Natural killer cell (primary cell): ENCODE data around the gene GNG8. TPM values are rescaled to one million over a fixed set of nuclear protein-coding genes. Genes with fewer than 3 reads are reported as not detected.

Experiments used
- ATAC-seq, 3 donors: fragments of 150-1000 bp in 2 of 3; fragments of 200-7000 bp in 1 of 3; cut with Tn5 transposase; 1 replicate in 1 of 3; 2 replicates in 2 of 3; pipeline ENCODE4 v1.10.0; 2021; ENCODE audit warnings: mild to moderate bottlenecking in 2 of 3, moderate library complexity in 2 of 3
- DNase-seq, 2 donors: peaks; one replicate each; pipeline versions ENCODE4 v3.0.0 to v3.0.0-alpha.2; 2013 to 2021; ENCODE audit warnings: mixed read lengths in 1 of 2
- H3K27ac ChIP-seq: one replicate; pipeline ENCODE4 v1.5.1; 2013; ENCODE audit warnings: mild to moderate bottlenecking, low read length
- H3K27me3 ChIP-seq: one replicate; pipeline ENCODE4 v1.6.1; 2013; ENCODE audit warnings: low read length; ENCODE audit not compliant: control insufficient read depth, insufficient read depth
- H3K36me3 ChIP-seq: one replicate; pipeline ENCODE4 v1.6.1; 2013; ENCODE audit warnings: low read length; ENCODE audit not compliant: control insufficient read depth, insufficient read depth
- H3K4me1 ChIP-seq: one replicate; pipeline ENCODE4 v1.6.1; 2013; ENCODE audit warnings: low read length; ENCODE audit not compliant: control insufficient read depth, insufficient read depth
- H3K4me3 ChIP-seq: one replicate; pipeline ENCODE4 v1.5.1; 2013; ENCODE audit warnings: low read length
- H3K9me3 ChIP-seq: one replicate; pipeline ENCODE4 v1.6.1; 2013; ENCODE audit warnings: low read length; ENCODE audit not compliant: control insufficient read depth, insufficient read depth
- H3K27ac Mint-ChIP-seq, 2 donors: one replicate each; pipeline ENCODE4 v1.8.0; 2022; ENCODE audit warnings: mild to moderate bottlenecking in 2 of 2, mixed read lengths in 2 of 2, moderate library complexity in 1 of 2
- H3K27me3 Mint-ChIP-seq, 2 donors: one replicate each; pipeline ENCODE4 v1.8.0; 2022; ENCODE audit warnings: low read depth in 2 of 2, mixed read lengths in 2 of 2
- H3K36me3 Mint-ChIP-seq: one replicate; pipeline ENCODE4 v1.8.0; 2022; ENCODE audit warnings: mixed read lengths
- H3K4me1 Mint-ChIP-seq, 2 donors: one replicate each; pipeline ENCODE4 v1.8.0; 2022; ENCODE audit warnings: mixed read lengths in 2 of 2
- H3K4me3 Mint-ChIP-seq: one replicate; pipeline ENCODE4 v1.8.0; 2022; ENCODE audit warnings: mild to moderate bottlenecking, moderate library complexity, mixed read lengths
- H3K9me3 Mint-ChIP-seq, 2 donors: one replicate each; pipeline ENCODE4 v1.8.0; 2022; ENCODE audit warnings: mixed read lengths in 2 of 2
- WGBS: methylation state at CpG from one replicate; pipeline ENCODE4 v1.1.7; 2013; ENCODE audit warnings: missing lambda C conversion rate; ENCODE audit not compliant: insufficient coverage; 5-methylcytosine and 5-hydroxymethylcytosine counted together
- intact Hi-C: fragments of 100-400 bp; cut with micrococcal nuclease; formaldehyde crosslinking; loops from one replicate; pipeline ENCODE4 v1.14.2; 2022
- total RNA-seq, 4 donors: library from RNA; stranded (reverse); fragments of 120-200 nt in 1 of 4; gene quantifications; one replicate each; pipeline versions ENCODE4 v1.2.3 to v1.2.4, GENCODE V29; 2013 to 2022
- TF ChIP-seq, protein P1 (sequence below): fragments of 200-600 bp; IDR thresholded peaks from one replicate; pipeline ENCODE4 v1.8.0; 2022; ENCODE audit warnings: antibody characterized with exemption

The GNG8 gene
- total RNA-seq, 3 donors from 2014 or later (not counting 1 experiment from before 2014, with no cell fraction given) = not detected

- no peaks in the 10 kb centered on the region for H3K9me3 ChIP-seq
- no peak for DNase-seq
- TF ChIP-seq, protein P1, sequence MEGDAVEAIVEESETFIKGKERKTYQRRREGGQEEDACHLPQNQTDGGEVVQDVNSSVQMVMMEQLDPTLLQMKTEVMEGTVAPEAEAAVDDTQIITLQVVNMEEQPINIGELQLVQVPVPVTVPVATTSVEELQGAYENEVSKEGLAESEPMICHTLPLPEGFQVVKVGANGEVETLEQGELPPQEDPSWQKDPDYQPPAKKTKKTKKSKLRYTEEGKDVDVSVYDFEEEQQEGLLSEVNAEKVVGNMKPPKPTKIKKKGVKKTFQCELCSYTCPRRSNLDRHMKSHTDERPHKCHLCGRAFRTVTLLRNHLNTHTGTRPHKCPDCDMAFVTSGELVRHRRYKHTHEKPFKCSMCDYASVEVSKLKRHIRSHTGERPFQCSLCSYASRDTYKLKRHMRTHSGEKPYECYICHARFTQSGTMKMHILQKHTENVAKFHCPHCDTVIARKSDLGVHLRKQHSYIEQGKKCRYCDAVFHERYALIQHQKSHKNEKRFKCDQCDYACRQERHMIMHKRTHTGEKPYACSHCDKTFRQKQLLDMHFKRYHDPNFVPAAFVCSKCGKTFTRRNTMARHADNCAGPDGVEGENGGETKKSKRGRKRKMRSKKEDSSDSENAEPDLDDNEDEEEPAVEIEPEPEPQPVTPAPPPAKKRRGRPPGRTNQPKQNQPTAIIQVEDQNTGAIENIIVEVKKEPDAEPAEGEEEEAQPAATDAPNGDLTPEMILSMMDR = no peak
- H3K4me1 Mint-ChIP-seq = peaks cover 0 to 11% of the 10 kb centered on the region in 2 donors
- H3K4me1 ChIP-seq = peaks cover 24% of the 10 kb centered on the region
- H3K36me3 ChIP-seq = no peaks in the 10 kb centered on the region
- no peak overlapping the region for H3K27ac Mint-ChIP-seq
- no peak for ATAC-seq
- H3K4me3 ChIP-seq = no peak overlapping the region
- no peaks in the 10 kb centered on the region for H3K36me3 Mint-ChIP-seq
- intact Hi-C loops = no loop called here
- no peaks in the 10 kb centered on the region for H3K9me3 Mint-ChIP-seq
- no peak overlapping the region for H3K27ac ChIP-seq
- H3K27me3 Mint-ChIP-seq = peaks cover 6 to 25% of the 10 kb centered on the region in 2 donors
- 93% methylated on average over 35 of the region's 35 CpGs for WGBS
- no peak overlapping the region for H3K4me3 Mint-ChIP-seq
- no peaks in the 10 kb centered on the region for H3K27me3 ChIP-seq
Measured at GRCh38 chr19:46623915-46624502, 12.0 kb downstream of the GNG8 start.

- Mint-ChIP-seq H3K9me3 (no peaks in the 10 kb centered on the region), H3K36me3 (no peaks in the 10 kb centered on the region), H3K4me1 (peaks cover 0 to 11% of the 10 kb centered on the region in 2 donors), H3K27ac (no peak overlapping the region), H3K27me3 (peaks cover 6 to 19% of the 10 kb centered on the region in 2 donors), H3K4me3 (peak overlapping the region; percentile 6)
- intact Hi-C loops = no loop called here
- TF ChIP-seq, protein P1 = no peak
- Histone ChIP-seq H3K36me3 (no peaks in the 10 kb centered on the region), H3K9me3 (no peaks in the 10 kb centered on the region), H3K27ac (no peak overlapping the region), H3K4me1 (peaks cover 36% of the 10 kb centered on the region), H3K27me3 (no peaks in the 10 kb centered on the region), H3K4me3 (no peak overlapping the region)
- ATAC-seq (no peak), DNase-seq (no peak)
- 52% methylated on average over 7 of the region's 7 CpGs for WGBS
Measured at GRCh38 chr19:46622118-46622446, 13.9 kb downstream of the GNG8 start.

DNA sequence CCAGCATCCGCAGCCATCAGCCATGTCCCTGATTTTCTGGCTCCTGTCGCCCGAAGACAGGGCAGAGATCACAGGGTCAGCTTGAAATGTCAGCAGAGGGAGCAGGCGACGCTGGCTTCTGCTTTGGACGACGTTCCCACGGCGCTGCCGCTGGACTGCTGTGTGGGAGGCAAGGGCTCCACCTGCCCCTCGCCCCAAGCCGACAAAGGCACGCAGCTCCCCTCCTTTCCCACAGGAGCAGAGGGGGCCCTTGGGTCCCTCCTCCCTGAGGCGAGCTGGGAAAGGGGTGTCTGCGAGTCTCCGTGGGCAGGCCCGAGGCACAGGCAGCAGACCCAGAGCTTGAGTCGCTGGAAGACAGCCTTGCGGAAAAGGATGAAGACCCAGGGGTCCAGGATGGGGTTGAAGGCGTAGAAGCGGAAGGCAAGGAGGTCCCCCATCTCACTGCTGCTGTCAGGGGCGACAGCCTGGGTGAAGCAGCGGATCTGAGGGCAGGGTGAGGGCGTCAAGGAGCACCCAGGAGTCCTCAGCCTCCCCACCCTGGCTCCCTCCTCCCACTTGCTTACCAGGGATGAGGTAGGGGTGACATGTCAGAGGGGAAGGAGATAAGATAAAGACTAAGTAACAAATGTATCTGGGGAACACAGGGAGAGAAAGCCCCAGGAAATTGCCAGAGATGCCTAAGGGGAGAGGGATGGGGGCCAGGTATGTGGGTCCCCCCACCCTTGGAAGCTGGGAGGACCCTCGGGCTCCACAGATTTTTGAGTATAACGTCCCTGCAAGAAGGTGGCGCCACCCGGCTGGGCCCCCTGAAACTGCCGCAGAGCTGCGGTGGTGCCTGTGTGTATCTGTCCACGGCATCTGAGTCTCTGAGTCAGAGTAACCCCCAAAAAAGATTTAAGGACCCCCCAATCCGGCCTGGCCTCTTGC is 14.5 kb downstream of the GNG8 start:
- Mint-ChIP-seq H3K9me3 (no peaks in the 10 kb centered on the region), H3K4me3 (no peak overlapping the region), H3K4me1 (peaks cover 5 to 16% of the 10 kb centered on the region in 2 donors), H3K27ac (no peak overlapping the region), H3K36me3 (no peaks in the 10 kb centered on the region), H3K27me3 (peaks cover 13 to 23% of the 10 kb centered on the region in 2 donors)
- Histone ChIP-seq H3K36me3 (no peaks in the 10 kb centered on the region), H3K27me3 (no peaks in the 10 kb centered on the region), H3K4me1 (peaks cover 42% of the 10 kb centered on the region), H3K27ac (no peak overlapping the region), H3K9me3 (no peaks in the 10 kb centered on the region), H3K4me3 (no peak overlapping the region)
- no peak for ATAC-seq
- WGBS = 91% methylated on average over 32 of the region's 32 CpGs
- intact Hi-C loops = no loop called here
- TF ChIP-seq, protein P1 = no peak
- DNase-seq = no peak
